Retinal pigment epithelial cell (primary cell): ENCODE results near the gene FBXO9.
"Not testable (repeated sequence)": the region's sequence is repeated elsewhere in the genome, so short reads cannot be mapped to it uniquely, and the experiment has no call there.

Experiments used
- DNase-seq: peaks from one replicate; pipeline ENCODE4 v3.0.0-alpha.2; 2010; ENCODE audit warnings: low read depth
- H3K4me3 ChIP-seq: 2 replicates; pipeline ENCODE4 v1.5.1; 2011; ENCODE audit warnings: mild to moderate bottlenecking, low read length, control low read depth, moderate library complexity
- CTCF ChIP-seq: conservative IDR thresholded peaks from 2 replicates; pipeline ENCODE4 v1.5.1; 2011; ENCODE audit warnings: low read depth, low read length, control low read depth, inconsistent platforms

FBXO9 gene

GRCh38 chr6:53056273-53056672 lies 8.9 kb upstream of the FBXO9 start:
- DNase-seq: no peak
- TF ChIP-seq CTCF: no peak
- no peak overlapping the region for H3K4me3 ChIP-seq

- no peak for TF ChIP-seq CTCF
- no peak overlapping the region for H3K4me3 ChIP-seq
- no peak for DNase-seq
These were observed 6.6 kb upstream of the FBXO9 start for GRCh38 chr6:53058388-53059195.

- TF ChIP-seq CTCF: no peak
- no peak for DNase-seq
- peak overlapping the region; percentile 81 for H3K4me3 ChIP-seq
These were observed 5.3 kb upstream of the FBXO9 start for GRCh38 chr6:53059648-53060589.

- no peak for DNase-seq
- H3K4me3 ChIP-seq: peak overlapping the region; percentile 81
- no peak for TF ChIP-seq CTCF
These were observed 3.0 kb upstream of the FBXO9 start for GRCh38 chr6:53062169-53062539.

GRCh38 chr6:53064255-53064654 lies 949 bp upstream of the FBXO9 start:
- not testable (repeated sequence) for DNase-seq, H3K4me3 ChIP-seq

- DNase-seq: peak; percentile 93
- no peak for TF ChIP-seq CTCF
- H3K4me3 ChIP-seq: peak overlapping the region; percentile 91
These were observed 408 bp upstream of the FBXO9 start for GRCh38 chr6:53064726-53065265.

- peak overlapping the region; percentile 91 for H3K4me3 ChIP-seq
- DNase-seq: no peak
- no peak for TF ChIP-seq CTCF
These were observed 843 bp downstream of the FBXO9 start for GRCh38 chr6:53066077-53066417.
